ENCODE data around the gene KIF26B. TPM values are rescaled to one million over a fixed set of nuclear protein-coding genes. Genes with fewer than 3 reads are reported as not detected.

The KIF26B gene
- total RNA-seq, 2 experiments from 2014 or later: not detected

- no peak overlapping the region for H3K27ac Mint-ChIP-seq
- ChIA-PET POLR2A (no interaction called here), CTCF (no interaction called here)
- no peaks in the 10 kb centered on the region for H3K27me3 Mint-ChIP-seq
- no peaks in the 10 kb centered on the region for H3K9me3 Mint-ChIP-seq
- peaks cover 2% of the 10 kb centered on the region for H3K4me1 Mint-ChIP-seq
- no peak for DNase-seq
- no peak overlapping the region for H3K4me3 Mint-ChIP-seq
- H3K36me3 Mint-ChIP-seq (ENCODE audit: low read depth): no peaks in the 10 kb centered on the region
These were observed 28.6 kb downstream of the KIF26B start for GRCh38 chr1:245183429-245183828.

- peaks cover 3% of the 10 kb centered on the region for H3K27me3 Mint-ChIP-seq
- no peaks in the 10 kb centered on the region for H3K36me3 Mint-ChIP-seq (ENCODE audit: low read depth)
- peaks cover 2% of the 10 kb centered on the region for H3K4me1 Mint-ChIP-seq
- no peaks in the 10 kb centered on the region for H3K9me3 Mint-ChIP-seq
- DNase-seq: no peak
- H3K27ac Mint-ChIP-seq: no peak overlapping the region
- POLR2A ChIA-PET: no interaction called here
- CTCF ChIA-PET: interaction anchor here (1.0 kb wide), 1 partner anchor 8 kb away, joined by 3 read pairs; no protein-coding TSS in a partner anchor
- no peak overlapping the region for H3K4me3 Mint-ChIP-seq
These were observed 30.0 kb downstream of the KIF26B start for GRCh38 chr1:245184779-245185178.

- no peaks in the 10 kb centered on the region for H3K4me1 Mint-ChIP-seq
- no peak overlapping the region for H3K4me3 Mint-ChIP-seq
- H3K9me3 Mint-ChIP-seq: no peaks in the 10 kb centered on the region
- H3K27ac Mint-ChIP-seq: no peak overlapping the region
- no peak for DNase-seq
- ChIA-PET POLR2A (no interaction called here), CTCF (no interaction called here)
- no peaks in the 10 kb centered on the region for H3K36me3 Mint-ChIP-seq (ENCODE audit: low read depth)
- peaks cover 3% of the 10 kb centered on the region for H3K27me3 Mint-ChIP-seq
These were observed 33.6 kb downstream of the KIF26B start for GRCh38 chr1:245188403-245188802.

GRCh38 chr1:245195398-245195797 lies 40.6 kb downstream of the KIF26B start:
- DNase-seq: no peak
- Mint-ChIP-seq H3K9me3 (no peaks in the 10 kb centered on the region), H3K27ac (no peak overlapping the region), H3K4me3 (no peak overlapping the region), H3K36me3 (ENCODE audit: low read depth) (no peaks in the 10 kb centered on the region), H3K4me1 (no peaks in the 10 kb centered on the region), H3K27me3 (peaks cover 6% of the 10 kb centered on the region)
- ChIA-PET POLR2A (no interaction called here), CTCF (no interaction called here)

GRCh38 chr1:245197121-245197520 lies 42.3 kb downstream of the KIF26B start:
- no peaks in the 10 kb centered on the region for H3K36me3 Mint-ChIP-seq (ENCODE audit: low read depth)
- CTCF ChIA-PET: no interaction called here
- no peak overlapping the region for H3K27ac Mint-ChIP-seq
- no peaks in the 10 kb centered on the region for H3K9me3 Mint-ChIP-seq
- DNase-seq: no peak
- no peak overlapping the region for H3K4me3 Mint-ChIP-seq
- POLR2A ChIA-PET: no interaction called here
- H3K4me1 Mint-ChIP-seq: no peaks in the 10 kb centered on the region
- H3K27me3 Mint-ChIP-seq: peaks cover 6% of the 10 kb centered on the region

GRCh38 chr1:245197911-245198379 lies 43.2 kb downstream of the KIF26B start:
- Mint-ChIP-seq H3K9me3 (no peaks in the 10 kb centered on the region), H3K4me1 (no peaks in the 10 kb centered on the region), H3K36me3 (ENCODE audit: low read depth) (no peaks in the 10 kb centered on the region), H3K27ac (no peak overlapping the region), H3K4me3 (no peak overlapping the region), H3K27me3 (peaks cover 6% of the 10 kb centered on the region)
- DNase-seq: no peak
- CTCF ChIA-PET: no interaction called here
- POLR2A ChIA-PET: no interaction called here

GRCh38 chr1:245198748-245199516 lies 44.1 kb downstream of the KIF26B start:
- no peak overlapping the region for H3K27ac Mint-ChIP-seq

GRCh38 chr1:245200146-245200545 lies 45.4 kb downstream of the KIF26B start:
- Mint-ChIP-seq H3K27me3 (peaks cover 6% of the 10 kb centered on the region), H3K36me3 (ENCODE audit: low read depth) (no peaks in the 10 kb centered on the region), H3K4me1 (no peaks in the 10 kb centered on the region), H3K4me3 (no peak overlapping the region), H3K9me3 (peaks cover 5% of the 10 kb centered on the region), H3K27ac (no peak overlapping the region)
- no peak for DNase-seq
- POLR2A ChIA-PET: no interaction called here
- CTCF ChIA-PET: no interaction called here

More at GRCh38 chr1:245198748-245199516, 44.1 kb downstream of the KIF26B start:
- H3K36me3 Mint-ChIP-seq (ENCODE audit: low read depth): no peaks in the 10 kb centered on the region
- H3K27me3 Mint-ChIP-seq: peaks cover 6% of the 10 kb centered on the region
- peaks cover under 1% of the 10 kb centered on the region for H3K9me3 Mint-ChIP-seq
- ChIA-PET CTCF (no interaction called here), POLR2A (no interaction called here)
- H3K4me3 Mint-ChIP-seq: no peak overlapping the region
- no peak for DNase-seq
- no peaks in the 10 kb centered on the region for H3K4me1 Mint-ChIP-seq

GRCh38 chr1:245201201-245201600 lies 46.4 kb downstream of the KIF26B start:
- no peaks in the 10 kb centered on the region for H3K4me1 Mint-ChIP-seq
- no peaks in the 10 kb centered on the region for H3K36me3 Mint-ChIP-seq (ENCODE audit: low read depth)
- H3K4me3 Mint-ChIP-seq: no peak overlapping the region
- ChIA-PET CTCF (no interaction called here), POLR2A (no interaction called here)
- no peak overlapping the region for H3K27ac Mint-ChIP-seq
- peaks cover 6% of the 10 kb centered on the region for H3K27me3 Mint-ChIP-seq
- DNase-seq: no peak
- H3K9me3 Mint-ChIP-seq: peaks cover 8% of the 10 kb centered on the region

GRCh38 chr1:245201827-245202226 lies 47.0 kb downstream of the KIF26B start:
- H3K27ac Mint-ChIP-seq: no peak overlapping the region

GRCh38 chr1:245205396-245205795 lies 50.6 kb downstream of the KIF26B start:
- CTCF ChIA-PET: no interaction called here

More at GRCh38 chr1:245201827-245202226, 47.0 kb downstream of the KIF26B start:
- POLR2A ChIA-PET: no interaction called here
- Mint-ChIP-seq H3K36me3 (ENCODE audit: low read depth) (peaks cover under 1% of the 10 kb centered on the region), H3K4me1 (no peaks in the 10 kb centered on the region), H3K9me3 (peaks cover 12% of the 10 kb centered on the region), H3K4me3 (no peak overlapping the region), H3K27me3 (peaks cover 6% of the 10 kb centered on the region)
- CTCF ChIA-PET: no interaction called here
- no peak for DNase-seq

GRCh38 chr1:245205864-245206263 lies 51.1 kb downstream of the KIF26B start:
- Mint-ChIP-seq H3K27me3 (no peaks in the 10 kb centered on the region), H3K4me3 (no peak overlapping the region), H3K9me3 (peaks cover 20% of the 10 kb centered on the region), H3K36me3 (ENCODE audit: low read depth) (peaks cover 2% of the 10 kb centered on the region), H3K27ac (no peak overlapping the region), H3K4me1 (no peaks in the 10 kb centered on the region)
- ChIA-PET CTCF (no interaction called here), POLR2A (no interaction called here)
- DNase-seq: no peak

More at GRCh38 chr1:245205396-245205795, 50.6 kb downstream of the KIF26B start:
- H3K27me3 Mint-ChIP-seq: no peaks in the 10 kb centered on the region
- POLR2A ChIA-PET: no interaction called here
- no peak overlapping the region for H3K27ac Mint-ChIP-seq
- H3K4me3 Mint-ChIP-seq: no peak overlapping the region
- DNase-seq: no peak
- H3K9me3 Mint-ChIP-seq: peaks cover 20% of the 10 kb centered on the region
- no peaks in the 10 kb centered on the region for H3K4me1 Mint-ChIP-seq
- peaks cover 2% of the 10 kb centered on the region for H3K36me3 Mint-ChIP-seq (ENCODE audit: low read depth)

GRCh38 chr1:245207056-245207638 lies 52.4 kb downstream of the KIF26B start:
- Mint-ChIP-seq H3K4me1 (no peaks in the 10 kb centered on the region), H3K9me3 (peaks cover 20% of the 10 kb centered on the region), H3K4me3 (no peak overlapping the region)

More at GRCh38 chr1:245207056-245207638, 52.4 kb downstream of the KIF26B start:
- CTCF ChIA-PET: no interaction called here
- POLR2A ChIA-PET: interaction anchor here (0.5 kb wide), 1 partner anchor 310 kb away, joined by 3 read pairs; no protein-coding TSS in a partner anchor
- H3K27me3 Mint-ChIP-seq: no peaks in the 10 kb centered on the region
- no peak for DNase-seq
- H3K36me3 Mint-ChIP-seq (ENCODE audit: low read depth): peaks cover 2% of the 10 kb centered on the region
- H3K27ac Mint-ChIP-seq: no peak overlapping the region

Measured in activated CD4-positive, alpha-beta T cell treated with anti-CD3 and anti-CD28 coated beads, Interleukin-2, amount 10 ng/mL, durations not matched to agents 7 days and 5 days (primary cell).